ENCODE measurements around the gene PTN.

PTN gene

GRCh38 chr7:137386966-137387365, 43.4 kb upstream of the PTN start:
- H3K9ac ChIP-seq (ENCODE audit: low read depth, low read length), result no peak overlapping the region
- no peaks in the 10 kb centered on the region for H3K79me2 ChIP-seq (ENCODE audit: insufficient read depth, low read length)
- no peak overlapping the region for H3K27ac ChIP-seq (ENCODE audit: low read length)
- ATAC-seq (ENCODE audit: insufficient read depth, low read depth), result no peak
- H3K27me3 ChIP-seq (ENCODE audit: insufficient read depth, low read length, poor library complexity), result no peaks in the 10 kb centered on the region
- H4K20me1 ChIP-seq (ENCODE audit: insufficient read depth, low read length), result no peaks in the 10 kb centered on the region
- no peak for TF ChIP-seq CTCF (IDR thresholded peaks at IDR 0.05; ENCODE audit: borderline replicate concordance, extremely low read depth, low read length, poor library complexity, severe bottlenecking)
- no peak for TF ChIP-seq EZH2 (IDR thresholded peaks at IDR 0.05; ENCODE audit: borderline replicate concordance, low read depth, low read length, severe bottlenecking)
- H3K36me3 ChIP-seq (ENCODE audit: insufficient read depth, low read length), result no peaks in the 10 kb centered on the region
- no peak for DNase-seq
- no peak overlapping the region for H3K4me3 ChIP-seq (ENCODE audit: low read depth in 1 of 2, low read length in 2 of 2)
- no peak overlapping the region for H2AFZ ChIP-seq (ENCODE audit: low read depth, low read length)
- no peaks in the 10 kb centered on the region for H3K9me3 ChIP-seq (ENCODE audit: insufficient read depth, low read length, severe bottlenecking)
- H3K4me1 ChIP-seq (ENCODE audit: insufficient read depth, low read length), result no peaks in the 10 kb centered on the region
- no peak overlapping the region for H3K4me2 ChIP-seq (ENCODE audit: insufficient read depth, low read length)

- no peak overlapping the region for H3K27ac ChIP-seq (ENCODE audit: low read length)
- TF ChIP-seq EZH2 (IDR thresholded peaks at IDR 0.05; ENCODE audit: borderline replicate concordance, low read depth, low read length, severe bottlenecking) (no peak), CTCF (IDR thresholded peaks at IDR 0.05; ENCODE audit: borderline replicate concordance, extremely low read depth, low read length, poor library complexity, severe bottlenecking) (no peak)
- H3K36me3 ChIP-seq (ENCODE audit: insufficient read depth, low read length), result no peaks in the 10 kb centered on the region
These were observed 37.5 kb upstream of the PTN start for GRCh38 chr7:137381045-137381444.

GRCh38 chr7:137373507-137373906, 30.0 kb upstream of the PTN start:
- no peaks in the 10 kb centered on the region for H3K4me1 ChIP-seq (ENCODE audit: insufficient read depth, low read length)
- no peaks in the 10 kb centered on the region for H3K36me3 ChIP-seq (ENCODE audit: insufficient read depth, low read length)
- ATAC-seq (ENCODE audit: insufficient read depth, low read depth) (no peak), DNase-seq (no peak)
- H3K9me3 ChIP-seq (ENCODE audit: insufficient read depth, low read length, severe bottlenecking), result no peaks in the 10 kb centered on the region
- no peak overlapping the region for H3K9ac ChIP-seq (ENCODE audit: low read depth, low read length)
- no peak for TF ChIP-seq CTCF (IDR thresholded peaks at IDR 0.05; ENCODE audit: borderline replicate concordance, extremely low read depth, low read length, poor library complexity, severe bottlenecking)
- TF ChIP-seq EZH2 (IDR thresholded peaks at IDR 0.05; ENCODE audit: borderline replicate concordance, low read depth, low read length, severe bottlenecking), result no peak
- H3K4me2 ChIP-seq (ENCODE audit: insufficient read depth, low read length), result no peak overlapping the region
- H3K4me3 ChIP-seq (ENCODE audit: low read depth in 1 of 2, low read length in 2 of 2), result no peak overlapping the region
- no peaks in the 10 kb centered on the region for H3K79me2 ChIP-seq (ENCODE audit: insufficient read depth, low read length)
- H3K27me3 ChIP-seq (ENCODE audit: insufficient read depth, low read length, poor library complexity), result no peaks in the 10 kb centered on the region
- H4K20me1 ChIP-seq (ENCODE audit: insufficient read depth, low read length), result no peaks in the 10 kb centered on the region
- no peak overlapping the region for H3K27ac ChIP-seq (ENCODE audit: low read length)
- no peak overlapping the region for H2AFZ ChIP-seq (ENCODE audit: low read depth, low read length)

More at GRCh38 chr7:137381045-137381444, 37.5 kb upstream of the PTN start:
- Histone ChIP-seq H3K4me3 (ENCODE audit: low read depth in 1 of 2, low read length in 2 of 2) (no peak overlapping the region), H3K9me3 (ENCODE audit: insufficient read depth, low read length, severe bottlenecking) (no peaks in the 10 kb centered on the region), H4K20me1 (ENCODE audit: insufficient read depth, low read length) (no peaks in the 10 kb centered on the region), H3K79me2 (ENCODE audit: insufficient read depth, low read length) (no peaks in the 10 kb centered on the region), H2AFZ (ENCODE audit: low read depth, low read length) (no peak overlapping the region), H3K9ac (ENCODE audit: low read depth, low read length) (no peak overlapping the region), H3K4me1 (ENCODE audit: insufficient read depth, low read length) (no peaks in the 10 kb centered on the region), H3K4me2 (ENCODE audit: insufficient read depth, low read length) (no peak overlapping the region), H3K27me3 (ENCODE audit: insufficient read depth, low read length, poor library complexity) (no peaks in the 10 kb centered on the region)
- ATAC-seq (ENCODE audit: insufficient read depth, low read depth) (no peak), DNase-seq (no peak)

- H3K79me2 ChIP-seq (ENCODE audit: insufficient read depth, low read length), result no peaks in the 10 kb centered on the region
- no peaks in the 10 kb centered on the region for H4K20me1 ChIP-seq (ENCODE audit: insufficient read depth, low read length)
- TF ChIP-seq CTCF (IDR thresholded peaks at IDR 0.05; ENCODE audit: borderline replicate concordance, extremely low read depth, low read length, poor library complexity, severe bottlenecking), result no peak
- TF ChIP-seq EZH2 (IDR thresholded peaks at IDR 0.05; ENCODE audit: borderline replicate concordance, low read depth, low read length, severe bottlenecking), result no peak
- H3K4me3 ChIP-seq (ENCODE audit: low read depth in 1 of 2, low read length in 2 of 2), result no peak overlapping the region
- H3K4me2 ChIP-seq (ENCODE audit: insufficient read depth, low read length), result no peak overlapping the region
- no peaks in the 10 kb centered on the region for H3K4me1 ChIP-seq (ENCODE audit: insufficient read depth, low read length)
- H3K9me3 ChIP-seq (ENCODE audit: insufficient read depth, low read length, severe bottlenecking), result no peaks in the 10 kb centered on the region
- no peak for ATAC-seq (ENCODE audit: insufficient read depth, low read depth)
- no peak for DNase-seq
- no peaks in the 10 kb centered on the region for H3K27me3 ChIP-seq (ENCODE audit: insufficient read depth, low read length, poor library complexity)
- H3K9ac ChIP-seq (ENCODE audit: low read depth, low read length), result no peak overlapping the region
- no peaks in the 10 kb centered on the region for H3K36me3 ChIP-seq (ENCODE audit: insufficient read depth, low read length)
- no peak overlapping the region for H2AFZ ChIP-seq (ENCODE audit: low read depth, low read length)
- H3K27ac ChIP-seq (ENCODE audit: low read length), result no peak overlapping the region
These were observed 28.1 kb upstream of the PTN start for GRCh38 chr7:137371616-137372015.

Measured in DND-41 (cell line).